Ecto neural progenitor cell (in vitro differentiated cells): Measurements from ENCODE around the gene SHB.

Experiments used
- DNase-seq: peaks from one replicate; pipeline ENCODE4 v3.0.0-alpha.2; 2018; ENCODE audit warnings: low spot score

The SHB gene

DNA sequence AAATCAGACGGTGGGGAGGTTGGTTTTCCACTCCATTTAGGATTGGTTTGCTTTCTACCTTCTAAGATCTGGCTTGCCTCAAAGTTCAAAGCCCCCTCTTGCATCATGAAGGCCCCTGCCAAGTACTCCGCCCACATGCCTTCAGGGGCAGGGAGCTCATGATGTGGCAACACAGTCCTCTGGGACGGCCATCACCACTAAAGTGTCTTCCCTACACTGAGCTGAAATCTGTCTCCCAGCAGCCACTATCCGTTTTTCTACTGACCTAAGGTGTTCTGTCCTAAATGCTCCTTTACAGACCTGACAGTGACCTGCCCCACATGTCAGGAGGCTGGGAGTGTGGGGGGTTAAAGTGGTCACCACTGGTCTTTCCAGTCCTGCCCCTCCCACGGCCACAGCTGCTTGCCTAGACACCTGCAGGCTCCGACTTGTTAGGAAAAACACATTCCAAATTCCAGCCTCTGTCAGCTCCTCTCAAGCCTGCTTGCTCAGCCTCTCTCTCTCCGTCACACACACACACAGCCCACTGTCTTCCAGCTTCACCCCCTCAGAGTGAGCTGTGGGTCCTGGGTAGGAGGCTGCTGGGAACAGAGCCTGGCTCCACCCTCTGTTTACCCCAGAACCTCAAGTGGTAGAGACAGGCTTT lies 44.9 kb downstream of the SHB start:
- DNase-seq = no peak

DNA sequence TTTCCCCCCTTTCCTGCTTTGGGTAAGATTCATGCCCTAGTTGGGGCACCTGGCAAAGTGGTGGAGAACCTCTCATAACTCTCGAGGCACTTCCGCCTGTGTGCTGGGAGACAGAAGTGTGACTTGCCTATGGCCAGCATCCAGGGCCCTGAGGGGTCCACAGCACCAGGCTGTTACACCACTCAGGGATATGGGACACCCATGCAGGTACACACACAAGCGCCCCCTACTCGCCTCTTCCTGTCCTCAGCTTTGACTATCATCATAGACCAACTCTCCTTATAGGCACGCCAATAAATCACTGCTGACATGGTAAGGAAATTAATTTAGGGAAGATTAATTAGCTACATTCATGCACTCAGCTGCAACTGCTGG lies 45.4 kb downstream of the SHB start:
- no peak for DNase-seq

DNA sequence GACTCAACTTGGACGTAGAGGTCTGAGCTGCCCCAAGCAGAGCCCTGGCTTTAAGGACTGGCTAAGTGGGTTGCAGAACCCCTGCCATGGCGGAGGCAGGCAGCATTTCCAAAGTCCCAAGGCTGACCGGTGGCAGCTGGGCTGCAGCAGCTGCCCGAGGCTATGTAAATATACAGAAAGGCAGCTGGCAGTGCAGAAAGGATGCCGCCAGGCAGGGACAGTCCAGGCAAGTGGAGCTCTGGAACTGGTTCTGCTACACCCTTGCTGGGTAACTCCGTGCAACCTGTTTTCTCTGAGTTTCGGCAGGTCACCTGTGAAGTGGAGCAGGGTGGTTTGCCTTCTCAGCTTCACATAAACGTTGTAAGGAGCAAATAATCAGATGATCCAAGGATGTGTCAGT lies 46.0 kb downstream of the SHB start:
- no peak for DNase-seq

DNA sequence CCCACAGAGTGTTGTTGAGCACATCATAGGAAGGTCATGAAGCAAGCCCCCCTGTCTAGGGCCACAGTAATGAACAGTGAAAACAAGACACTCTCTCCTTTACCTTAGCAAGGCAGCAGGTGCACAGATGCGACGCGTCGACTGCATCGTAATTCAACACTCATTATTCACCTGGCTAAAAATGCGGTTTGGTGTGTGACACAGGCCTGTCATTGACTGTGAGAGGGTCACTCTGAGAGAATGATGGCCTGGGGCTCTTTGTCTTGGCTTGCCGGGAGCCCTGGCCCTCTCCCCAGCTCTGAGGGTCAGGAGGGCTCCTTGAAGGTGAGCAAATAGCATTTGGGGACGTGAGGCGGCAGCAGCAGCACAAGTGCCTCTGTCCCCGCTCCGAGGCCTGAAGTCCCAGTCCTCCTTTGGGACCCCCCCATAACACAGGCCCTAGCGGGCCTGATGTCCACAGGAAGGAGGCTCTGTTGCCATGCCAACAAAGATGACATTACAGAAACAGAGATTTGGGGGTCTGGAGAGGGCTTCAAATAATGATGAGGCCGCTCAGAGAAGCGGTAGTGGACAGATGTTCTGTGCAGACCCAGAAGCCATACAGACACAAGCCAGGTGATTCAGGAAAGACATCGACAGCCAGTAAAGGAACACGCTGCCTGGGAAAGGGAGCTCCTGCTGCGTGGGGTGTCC lies 46.7 kb downstream of the SHB start:
- no peak for DNase-seq

DNA sequence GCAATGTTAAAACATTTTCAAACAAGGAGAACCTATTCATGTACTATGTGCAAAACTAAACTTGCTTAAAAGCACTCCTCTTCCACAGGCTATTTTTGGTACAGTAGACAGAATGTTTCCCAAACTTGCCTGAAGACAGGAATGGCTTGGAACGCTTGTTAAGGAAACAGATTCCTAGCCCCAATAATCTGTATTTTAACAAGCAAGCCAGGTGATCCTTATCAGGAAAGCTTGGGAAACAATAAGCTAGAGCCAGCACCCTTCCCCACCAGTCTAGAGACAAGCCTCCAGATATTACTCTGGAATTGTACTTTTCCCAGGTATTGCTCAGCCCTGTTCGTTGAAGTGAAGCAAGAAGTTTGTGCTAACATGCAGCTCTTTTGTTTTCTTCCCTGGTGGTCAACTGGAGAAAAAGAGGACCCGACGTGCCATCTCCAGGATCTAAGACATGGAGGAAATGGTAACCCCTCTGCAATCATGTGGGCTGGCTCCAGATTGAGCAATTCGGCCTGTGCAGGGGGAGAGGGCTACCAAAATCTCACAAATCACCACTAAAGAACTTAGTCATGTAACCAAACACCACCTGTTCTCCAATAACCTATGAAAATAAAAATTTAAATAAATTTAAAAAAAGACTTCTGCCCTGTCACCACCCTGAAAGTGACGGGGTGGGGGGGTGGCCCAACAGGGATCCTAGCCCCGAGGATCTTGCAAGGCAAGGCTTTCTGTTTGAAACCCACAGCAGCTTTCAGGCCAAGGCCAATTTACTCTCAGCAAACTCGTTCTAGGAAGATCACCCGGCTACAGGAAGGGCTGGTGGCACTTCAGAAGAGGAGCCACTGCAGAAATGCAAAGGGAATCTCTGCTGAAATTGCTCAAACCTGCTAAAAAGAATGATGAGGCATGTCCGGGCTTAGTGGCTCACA lies 48.6 kb downstream of the SHB start:
- no peak for DNase-seq

DNA sequence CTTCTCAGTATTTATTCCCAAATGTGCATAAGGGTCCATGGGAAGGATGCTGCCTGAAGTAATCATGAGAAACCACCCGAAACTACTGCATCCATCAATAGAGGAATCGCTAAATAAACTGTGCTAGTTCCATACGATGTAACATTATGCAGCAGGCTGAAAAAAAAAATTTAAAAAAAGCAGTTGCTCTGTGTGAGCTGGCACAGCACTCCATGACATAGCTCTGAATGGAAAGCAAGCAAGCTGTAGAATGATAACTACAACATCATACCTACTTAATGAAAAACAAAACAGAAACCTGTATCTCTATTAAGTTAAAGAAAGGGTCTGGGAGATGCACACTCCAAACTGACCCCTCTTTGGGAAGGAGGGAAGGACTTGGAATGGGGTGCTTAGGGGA lies 49.3 kb downstream of the SHB start:
- DNase-seq = no peak

DNA sequence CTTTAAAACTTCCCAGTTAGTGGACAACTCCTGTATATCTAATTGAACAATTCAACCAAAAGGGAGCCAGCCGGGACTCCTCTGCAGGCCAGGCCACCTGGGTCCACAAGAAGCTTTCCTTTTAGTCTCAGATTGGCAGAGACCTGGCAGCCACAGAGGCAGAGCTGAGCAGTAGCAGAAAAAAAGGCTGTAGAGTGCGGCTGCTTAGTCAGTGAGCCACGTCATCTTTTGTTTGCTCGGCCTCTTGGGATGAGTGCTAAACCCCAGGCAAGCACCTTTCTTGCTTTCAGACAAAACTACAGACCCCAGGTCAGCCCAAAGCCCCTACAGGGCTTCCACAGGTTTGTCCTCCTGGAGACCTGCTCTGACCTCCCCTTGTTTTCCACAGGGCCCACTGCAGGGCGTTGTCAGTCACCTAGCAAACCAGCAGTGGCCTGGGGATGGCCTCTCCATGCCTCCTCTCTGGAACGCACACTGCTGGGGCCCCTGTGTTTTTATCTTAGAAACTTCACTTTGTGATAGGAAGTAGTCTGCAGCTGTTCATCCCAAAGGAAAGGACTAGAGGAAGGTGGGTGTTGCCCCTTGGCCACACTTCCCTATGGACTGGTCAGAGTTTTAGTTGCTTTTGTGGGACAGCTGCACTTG lies 49.9 kb downstream of the SHB start:
- no peak for DNase-seq

DNA sequence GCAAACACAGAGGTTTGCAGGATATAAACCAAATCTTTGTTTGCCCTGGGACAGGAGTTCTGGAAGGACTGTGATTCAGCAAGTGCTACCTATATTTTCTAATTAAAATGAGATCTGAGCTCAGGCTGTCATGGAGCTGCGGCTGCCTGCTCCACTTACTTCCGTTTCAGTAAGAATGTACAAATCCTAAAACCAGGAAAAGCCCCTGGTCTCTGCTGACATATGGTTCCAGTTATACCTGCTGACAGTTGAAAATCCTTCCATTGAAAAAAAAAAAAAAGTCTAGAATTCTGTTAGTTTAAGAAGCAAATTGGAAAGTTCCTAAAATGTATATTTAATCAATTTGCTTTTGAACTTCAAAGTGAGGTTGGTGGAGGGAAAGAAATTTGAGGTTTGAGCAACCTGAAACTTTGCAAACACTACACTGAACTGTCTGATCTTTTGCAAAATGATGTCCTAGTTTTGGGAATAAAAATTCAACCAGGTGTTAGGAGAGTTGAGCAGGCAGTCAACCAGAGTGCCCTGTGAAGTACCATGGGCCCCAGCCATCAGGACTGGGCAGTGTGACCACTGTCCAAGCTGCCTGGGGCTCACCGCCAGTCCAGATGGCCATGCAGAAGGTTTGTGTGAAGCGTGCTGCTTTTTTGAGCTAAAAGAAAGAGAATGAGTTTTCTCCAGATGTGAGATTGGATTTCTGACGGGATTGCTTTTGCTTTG lies 50.6 kb downstream of the SHB start:
- no peak for DNase-seq

DNA sequence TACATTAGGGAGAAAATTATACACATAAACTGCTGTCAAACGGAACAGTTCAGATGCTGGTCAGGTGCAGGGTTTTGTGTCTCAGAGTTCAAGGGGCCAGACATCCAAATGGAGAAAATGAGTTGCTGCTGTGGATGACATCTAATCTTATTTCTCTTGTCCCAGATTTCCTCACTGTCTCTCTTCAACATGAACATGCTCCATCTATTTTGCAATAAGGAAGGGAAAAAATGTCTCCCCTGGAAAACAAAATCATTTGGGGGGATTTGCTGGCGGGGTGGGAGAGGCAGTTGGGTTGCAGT lies 51.2 kb downstream of the SHB start:
- DNase-seq = no peak

DNA sequence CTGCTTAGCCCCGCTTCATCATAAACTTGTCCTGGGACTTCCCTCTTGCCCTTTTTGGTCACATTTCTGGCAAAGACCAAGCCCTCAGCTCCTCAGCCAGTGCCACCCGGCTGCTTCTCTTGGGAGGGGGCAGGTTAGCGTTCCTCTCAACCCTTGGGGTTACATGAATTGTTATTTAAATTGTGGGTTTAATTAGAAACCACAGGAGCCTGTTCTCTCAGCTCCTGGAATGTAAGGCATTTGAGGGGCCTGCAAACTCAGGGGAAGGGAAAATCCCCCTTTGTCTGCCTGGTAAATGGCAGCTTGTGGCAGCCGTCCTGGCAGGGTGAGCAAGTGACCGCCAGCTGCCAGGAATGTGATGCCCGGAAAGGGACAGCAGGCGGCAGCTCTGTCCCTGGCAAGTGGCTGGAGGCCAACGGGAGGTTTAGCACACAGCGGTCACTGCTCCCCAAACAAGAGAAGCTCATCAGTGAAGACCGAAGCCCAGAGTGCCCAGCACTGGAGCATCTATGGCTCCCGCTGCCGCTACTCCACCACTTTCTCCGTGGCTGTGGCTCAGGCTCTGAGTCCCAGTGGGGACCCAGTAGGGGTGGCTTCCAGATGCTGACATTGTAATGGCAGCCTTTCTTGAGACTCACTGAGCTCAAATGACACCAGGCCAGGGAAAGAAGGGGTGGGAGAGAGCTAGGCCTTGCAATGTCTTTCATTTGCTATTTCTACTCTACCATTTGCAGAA lies 51.7 kb downstream of the SHB start:
- peak; percentile 88 for DNase-seq

DNA sequence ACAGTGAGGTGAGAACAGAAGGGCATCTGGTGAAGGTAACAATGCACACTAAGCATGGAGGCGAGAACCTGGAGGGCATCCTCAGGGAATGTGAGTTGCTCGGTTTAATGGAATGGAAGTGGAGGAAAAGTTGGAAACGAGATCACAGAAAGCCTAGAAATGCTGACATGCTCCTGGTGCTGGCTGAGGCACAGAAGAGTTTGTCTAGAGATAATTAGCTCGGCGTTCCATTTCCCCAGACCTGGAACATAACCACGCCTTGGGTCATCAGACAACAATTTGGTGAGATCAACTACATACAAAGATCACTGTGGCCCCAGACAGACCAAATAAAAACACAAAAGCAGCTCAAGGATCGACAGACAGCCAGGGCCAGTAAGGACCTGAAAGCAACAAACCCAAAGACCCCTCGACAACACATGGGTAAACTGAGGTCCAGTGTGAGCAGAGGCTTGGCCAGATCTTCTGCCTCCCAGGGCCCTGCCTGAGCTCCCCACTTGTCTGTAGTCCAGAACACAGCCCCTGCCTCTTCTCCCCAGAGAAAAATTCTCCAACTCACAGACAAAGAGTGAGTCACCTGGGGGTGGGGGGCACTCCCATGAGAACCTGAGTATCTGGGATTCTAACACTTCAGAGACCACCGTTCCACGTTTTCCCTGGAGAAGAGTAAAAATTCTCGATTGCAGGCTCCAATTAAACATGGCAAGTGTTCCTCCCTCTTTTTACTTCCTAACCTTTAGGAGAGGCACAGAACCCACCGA lies 52.5 kb downstream of the SHB start:
- no peak for DNase-seq

DNA sequence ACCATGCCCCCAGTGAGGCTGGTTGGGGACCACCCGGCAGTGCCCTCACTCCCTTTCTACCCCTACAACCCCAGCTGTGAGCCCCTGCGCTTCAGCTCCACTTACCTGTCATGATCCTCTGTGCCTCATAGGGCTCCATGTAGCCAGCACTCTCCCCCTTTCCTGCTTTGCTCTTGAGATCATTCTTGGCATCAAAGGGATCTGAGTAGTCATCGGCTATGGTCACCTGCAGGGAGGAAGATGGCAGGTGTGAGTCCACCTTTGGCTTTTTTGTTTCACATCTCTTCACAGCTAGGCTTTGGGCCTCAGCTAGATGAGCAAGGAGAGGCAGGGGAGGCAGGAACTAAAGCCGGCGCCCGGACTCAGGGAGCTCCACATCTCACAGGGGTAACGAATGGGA lies 53.1 kb downstream of the SHB start:
- no peak for DNase-seq

DNA sequence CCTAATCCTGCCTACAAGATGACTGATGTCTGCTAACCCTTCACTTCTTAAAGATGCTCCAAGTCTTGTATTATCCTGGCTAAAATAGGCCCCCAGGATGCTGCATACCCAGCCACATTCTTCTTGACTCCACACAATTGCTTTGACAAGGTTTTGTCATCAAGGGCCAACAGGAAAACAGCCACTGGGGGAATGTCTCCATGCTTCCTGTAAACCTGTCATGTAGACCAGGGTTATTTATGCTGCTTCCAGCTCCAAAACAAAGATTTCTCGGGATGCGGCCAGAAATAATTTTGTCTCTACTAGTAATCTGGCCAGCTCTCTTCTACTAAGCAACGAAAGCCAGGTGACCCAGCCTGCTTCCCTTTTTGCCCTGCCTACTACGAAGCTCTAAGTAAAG lies 53.8 kb downstream of the SHB start:
- DNase-seq = no peak

DNA sequence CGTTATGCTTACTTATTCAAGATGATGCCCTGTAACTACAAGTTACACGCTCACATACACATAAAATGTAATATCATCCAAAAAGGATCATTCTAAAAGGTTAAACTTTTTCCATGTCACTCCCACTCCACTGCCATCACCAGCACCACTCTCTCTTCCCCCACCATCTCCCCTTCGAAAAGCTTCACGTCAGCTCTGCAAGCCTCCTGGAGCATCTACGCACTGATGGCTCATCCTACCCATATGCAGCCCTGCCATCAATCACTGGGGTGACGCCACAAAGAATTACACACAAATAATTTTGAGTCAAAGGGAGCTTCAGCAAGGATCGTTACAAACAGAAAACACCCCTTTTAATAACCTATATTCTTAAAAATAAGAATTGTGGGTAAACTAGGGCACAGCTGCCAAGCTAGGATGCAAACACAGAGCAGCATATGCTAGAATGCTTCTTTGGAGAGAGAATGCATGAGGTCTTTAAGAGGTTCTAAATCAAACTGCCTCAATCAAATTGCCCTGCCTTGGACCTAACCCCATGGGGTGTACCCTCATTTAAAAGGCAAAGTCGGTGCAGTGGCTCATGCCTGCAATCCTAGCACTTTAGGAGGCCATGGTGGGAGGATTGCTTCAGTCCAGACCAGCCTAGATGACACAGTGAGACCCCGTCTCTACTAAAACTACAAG lies 56.1 kb downstream of the SHB start:
- no peak for DNase-seq

DNA sequence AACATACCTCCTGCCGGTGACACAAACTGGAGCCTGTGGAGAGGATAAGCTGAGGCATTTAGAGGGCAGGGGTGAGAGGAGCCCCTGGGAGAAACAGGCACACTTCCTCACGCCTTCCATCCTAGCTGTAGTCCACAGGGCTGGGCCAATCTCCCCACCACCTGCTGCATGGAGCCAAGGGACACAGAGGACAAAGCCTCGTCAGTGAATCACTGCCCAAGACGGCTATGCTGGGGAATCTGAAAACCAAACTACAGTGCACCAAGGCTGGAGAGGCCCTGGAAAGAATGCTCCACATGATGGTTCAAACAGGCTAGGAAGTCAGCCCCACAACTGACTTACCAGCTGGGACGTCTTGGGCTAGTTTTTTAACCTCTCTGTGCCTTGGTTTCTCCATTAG lies 57.0 kb downstream of the SHB start:
- no peak for DNase-seq

DNA sequence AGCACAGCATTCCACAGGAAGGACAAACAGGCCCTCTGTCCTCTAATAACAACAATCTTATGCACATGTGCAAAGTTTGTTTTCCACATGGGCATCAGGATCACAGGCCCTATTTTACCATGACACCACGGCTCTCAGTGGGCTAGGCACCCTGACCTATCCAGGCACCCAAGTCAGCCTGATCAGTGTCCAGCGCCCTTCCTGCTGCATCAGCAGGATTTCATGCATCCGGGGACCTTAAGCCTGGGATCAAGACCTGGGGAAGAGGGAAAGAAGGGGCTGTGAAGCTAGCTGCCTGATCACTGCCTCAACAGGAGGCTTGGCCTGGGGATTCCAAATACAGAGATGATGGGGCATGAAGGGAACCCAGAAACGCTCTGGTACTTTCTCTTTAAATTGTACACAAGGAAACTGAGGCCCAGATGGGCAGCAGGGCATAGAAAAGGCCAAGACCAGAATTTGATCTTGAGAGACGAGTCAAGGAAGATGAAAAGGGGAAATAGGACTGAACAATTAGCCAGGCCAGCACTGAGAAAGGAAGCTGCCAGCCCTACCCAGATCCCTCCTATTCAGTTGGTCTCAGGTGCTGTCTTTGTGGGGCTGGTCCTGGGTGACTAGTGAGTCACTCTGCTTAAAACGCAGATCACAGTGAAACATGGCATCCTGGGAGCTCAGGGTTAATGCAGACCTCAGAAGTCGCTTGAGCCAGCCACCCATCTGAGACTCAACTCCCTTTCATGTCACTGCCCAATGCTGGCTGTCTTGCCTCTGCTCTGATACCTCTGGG lies 57.9 kb downstream of the SHB start:
- no peak for DNase-seq

DNA sequence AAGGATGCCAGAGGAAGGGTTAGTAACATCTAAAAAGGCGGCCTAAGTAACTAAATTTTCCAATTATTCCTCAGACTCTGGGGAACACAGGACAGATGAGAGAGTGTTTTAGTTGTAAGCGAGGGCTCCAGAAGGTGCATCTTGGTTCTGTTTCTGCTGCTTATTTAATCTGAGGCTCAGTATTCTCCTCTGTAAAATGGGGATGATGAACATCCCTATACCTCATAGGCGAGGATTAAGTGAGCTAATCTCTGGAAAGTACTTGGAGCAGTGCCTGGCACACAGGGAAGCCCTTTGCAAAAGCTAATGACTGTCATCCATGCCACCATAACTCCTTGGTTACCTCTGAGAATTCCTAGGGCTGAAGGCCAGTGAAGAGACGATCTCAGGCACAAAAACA lies 59.0 kb downstream of the SHB start:
- DNase-seq = no peak

DNA sequence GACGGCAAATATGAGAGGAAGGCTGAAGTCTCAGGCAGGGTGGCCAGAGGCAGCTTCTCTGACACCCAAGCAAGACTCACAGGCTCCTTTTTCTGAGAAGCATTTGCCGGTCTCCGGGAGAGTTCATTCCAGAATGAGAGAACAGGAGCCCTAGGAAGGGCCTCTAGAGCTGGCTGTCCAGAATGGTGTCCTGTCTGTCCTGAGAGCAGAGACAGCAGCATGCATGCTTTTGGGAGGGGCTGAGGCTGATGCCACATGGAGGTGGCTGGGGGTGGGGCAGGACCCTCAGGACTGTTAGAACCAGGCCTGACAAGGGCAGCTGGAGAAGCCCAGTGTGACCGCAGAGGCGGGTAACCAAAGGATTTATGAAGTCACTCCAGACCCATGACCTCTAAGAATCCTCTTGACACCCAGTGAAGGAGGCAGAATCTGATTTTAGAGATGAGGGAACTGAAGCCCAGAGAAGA lies 60.0 kb downstream of the SHB start:
- DNase-seq = no peak
